RWPE2 (cell line): Measurements from ENCODE around the gene SLC30A7.
"Not testable (repeated sequence)": the region's sequence is repeated elsewhere in the genome, so short reads cannot be mapped to it uniquely, and the experiment has no call there.

Source experiments
- ATAC-seq: fragments of 200-7000 bp; cut with Tn5 transposase; 3 replicates; pipeline ENCODE4 v1.9.1; 2021; ENCODE audit warnings: low read depth
- DNase-seq: peaks from one replicate; pipeline ENCODE4 v3.0.0-alpha.2; 2020; ENCODE audit warnings: low spot score
- H3K27ac ChIP-seq: fragments of 450-650 bp; 2 replicates; pipeline ENCODE4 v1.5.1; 2017; ENCODE audit warnings: mild to moderate bottlenecking; ENCODE audit not compliant: poor library complexity, severe bottlenecking
- H3K27me3 ChIP-seq: fragments of 250-450 bp; sonication (Bioruptor Pico); 2 replicates; pipeline ENCODE4 v1.5.1; 2021; ENCODE audit warnings: mild to moderate bottlenecking, moderate library complexity; ENCODE audit not compliant: insufficient read depth, poor library complexity, severe bottlenecking
- H3K36me3 ChIP-seq: fragments of 250-450 bp; sonication (Bioruptor Pico); 2 replicates; pipeline ENCODE4 v1.5.1; 2020; ENCODE audit warnings: low read depth, mild to moderate bottlenecking, moderate library complexity
- H3K4me1 ChIP-seq: fragments of 250-450 bp; sonication (Bioruptor Pico); 2 replicates; pipeline ENCODE4 v1.5.1; 2021; ENCODE audit warnings: mild to moderate bottlenecking, moderate library complexity; ENCODE audit not compliant: insufficient read depth, poor library complexity, severe bottlenecking
- H3K4me3 ChIP-seq: fragments of 250-450 bp; sonication (Bioruptor Pico); 2 replicates; pipeline ENCODE4 v1.5.1; 2021; ENCODE audit warnings: mild to moderate bottlenecking, moderate library complexity; ENCODE audit not compliant: severe bottlenecking
- H3K9me3 ChIP-seq: fragments of 250-450 bp; sonication (Bioruptor Pico); 2 replicates; pipeline ENCODE4 v1.5.1; 2021; ENCODE audit warnings: mild to moderate bottlenecking, moderate library complexity; ENCODE audit not compliant: severe bottlenecking
- TF ChIP-seq, protein P1 (sequence below): fragments of 450-650 bp; IDR thresholded peaks from one replicate; pipeline ENCODE4 v1.5.1; 2017; ENCODE audit warnings: mild to moderate bottlenecking, moderate library complexity; ENCODE audit not compliant: poor library complexity, severe bottlenecking

The SLC30A7 gene

GRCh38 chr1:100942304-100943046, 46.6 kb downstream of the SLC30A7 start:
- Histone ChIP-seq H3K4me1 (no peaks in the 10 kb centered on the region), H3K9me3 (no peaks in the 10 kb centered on the region), H3K36me3 (peaks cover 44% of the 10 kb centered on the region), H3K27me3 (no peaks in the 10 kb centered on the region), H3K4me3 (no peak overlapping the region), H3K27ac (no peak overlapping the region)
- no peak for ATAC-seq
- DNase-seq = no peak
- TF ChIP-seq, protein P1, sequence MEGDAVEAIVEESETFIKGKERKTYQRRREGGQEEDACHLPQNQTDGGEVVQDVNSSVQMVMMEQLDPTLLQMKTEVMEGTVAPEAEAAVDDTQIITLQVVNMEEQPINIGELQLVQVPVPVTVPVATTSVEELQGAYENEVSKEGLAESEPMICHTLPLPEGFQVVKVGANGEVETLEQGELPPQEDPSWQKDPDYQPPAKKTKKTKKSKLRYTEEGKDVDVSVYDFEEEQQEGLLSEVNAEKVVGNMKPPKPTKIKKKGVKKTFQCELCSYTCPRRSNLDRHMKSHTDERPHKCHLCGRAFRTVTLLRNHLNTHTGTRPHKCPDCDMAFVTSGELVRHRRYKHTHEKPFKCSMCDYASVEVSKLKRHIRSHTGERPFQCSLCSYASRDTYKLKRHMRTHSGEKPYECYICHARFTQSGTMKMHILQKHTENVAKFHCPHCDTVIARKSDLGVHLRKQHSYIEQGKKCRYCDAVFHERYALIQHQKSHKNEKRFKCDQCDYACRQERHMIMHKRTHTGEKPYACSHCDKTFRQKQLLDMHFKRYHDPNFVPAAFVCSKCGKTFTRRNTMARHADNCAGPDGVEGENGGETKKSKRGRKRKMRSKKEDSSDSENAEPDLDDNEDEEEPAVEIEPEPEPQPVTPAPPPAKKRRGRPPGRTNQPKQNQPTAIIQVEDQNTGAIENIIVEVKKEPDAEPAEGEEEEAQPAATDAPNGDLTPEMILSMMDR = no peak

DNA sequence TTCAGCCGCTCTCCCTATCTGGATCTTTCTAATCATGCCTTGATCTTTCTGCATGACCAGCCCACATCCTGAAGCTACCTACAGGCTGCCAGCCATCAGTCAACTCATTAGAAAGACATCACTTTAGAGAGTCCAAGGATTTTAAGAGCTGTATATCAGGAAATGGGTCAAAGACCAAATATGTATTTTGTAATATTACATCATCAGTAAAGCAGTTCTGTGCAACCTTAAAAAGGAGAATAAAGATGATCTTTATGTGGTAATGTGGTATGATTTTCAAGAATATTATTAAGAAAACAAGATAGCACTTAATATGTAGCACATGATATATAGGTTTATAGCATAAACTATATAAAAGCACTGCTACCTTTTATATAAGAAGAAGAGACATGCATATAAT, 47.6 kb downstream of the SLC30A7 start:
- Histone ChIP-seq H3K9me3 (no peaks in the 10 kb centered on the region), H3K27ac (no peak overlapping the region), H3K36me3 (peaks cover 34% of the 10 kb centered on the region), H3K27me3 (no peaks in the 10 kb centered on the region), H3K4me1 (peaks cover 5% of the 10 kb centered on the region), H3K4me3 (no peak overlapping the region)
- DNase-seq (no peak), ATAC-seq (no peak)
- TF ChIP-seq, protein P1 = no peak

GRCh38 chr1:100946064-100946463, 50.2 kb downstream of the SLC30A7 start:
- H3K27me3 ChIP-seq, H3K9me3 ChIP-seq, ATAC-seq, H3K27ac ChIP-seq, H3K4me3 ChIP-seq, DNase-seq: not testable (repeated sequence)
- H3K36me3 ChIP-seq = peaks cover 20% of the 10 kb centered on the region; the same call in 1 of the 2 replicates
- peaks cover 17% of the 10 kb centered on the region for H3K4me1 ChIP-seq

DNA sequence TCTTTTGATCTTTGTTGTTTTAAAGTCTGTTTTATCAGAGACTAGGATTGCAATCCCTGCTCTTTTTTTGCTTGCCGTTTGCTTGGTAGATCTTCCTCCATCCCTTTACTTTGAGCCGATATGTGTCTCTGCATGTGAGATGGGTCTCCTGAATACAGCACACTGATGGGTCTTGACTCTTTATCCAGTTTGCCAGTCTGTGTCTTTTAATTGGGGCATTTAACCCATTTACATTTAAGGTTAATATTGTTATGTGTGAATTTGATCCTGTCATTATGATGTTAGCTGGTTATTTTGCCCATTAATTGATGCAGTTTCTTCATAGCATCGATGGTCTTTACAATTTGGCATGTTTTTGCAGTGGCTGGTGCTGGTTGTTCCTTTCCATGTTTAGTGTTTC, 51.9 kb downstream of the SLC30A7 start:
- not testable (repeated sequence) for DNase-seq

GRCh38 chr1:100948721-100949405, 53.0 kb downstream of the SLC30A7 start:
- DNase-seq, H3K36me3 ChIP-seq, H3K4me3 ChIP-seq, H3K9me3 ChIP-seq, H3K27ac ChIP-seq, H3K27me3 ChIP-seq, ATAC-seq: not testable (repeated sequence)
- H3K4me1 ChIP-seq = peaks cover 17% of the 10 kb centered on the region

More for the DNA sequence above, 51.9 kb downstream of the SLC30A7 start:
- not testable (repeated sequence) for H3K27ac ChIP-seq, H3K27me3 ChIP-seq, H3K4me3 ChIP-seq, H3K9me3 ChIP-seq, ATAC-seq
- H3K36me3 ChIP-seq = peaks cover 11% of the 10 kb centered on the region; the same call in 1 of the 2 replicates
- H3K4me1 ChIP-seq = peaks cover 17% of the 10 kb centered on the region

GRCh38 chr1:100949515-100950158, 53.7 kb downstream of the SLC30A7 start:
- ATAC-seq = peak; percentile 83
- H3K27me3 ChIP-seq, H3K36me3 ChIP-seq, H3K27ac ChIP-seq, H3K4me3 ChIP-seq, H3K9me3 ChIP-seq: not testable (repeated sequence)
- H3K4me1 ChIP-seq = peaks cover 20% of the 10 kb centered on the region
- peak; percentile 61 for DNase-seq
